HEK293 (cell line): ENCODE measurements around the gene CAMKMT.

Experiments
- BCL11A ChIP-seq: fragments of 450-650 bp; formaldehyde crosslinking; IDR thresholded peaks from 2 replicates; pipeline ENCODE4 v1.5.1; 2016; ENCODE audit warnings: low read depth, missing biosample characterization, missing genetic modification characterization
- BCL11B ChIP-seq: fragments of 450-650 bp; formaldehyde crosslinking; IDR thresholded peaks from 2 replicates; pipeline ENCODE4 v1.5.1; 2016; ENCODE audit warnings: low read depth, missing biosample characterization, missing genetic modification characterization
- HOXD13 ChIP-seq: sonication (generic); formaldehyde crosslinking; IDR thresholded peaks from 2 replicates; pipeline ENCODE4 v1.8.0; 2022; ENCODE audit warnings: missing genetic modification reagents, borderline replicate concordance
- KLF8 ChIP-seq: fragments of 450-650 bp; formaldehyde crosslinking; IDR thresholded peaks from 2 replicates; pipeline ENCODE4 v1.5.1; 2016; ENCODE audit warnings: missing biosample characterization, missing genetic modification characterization
- OSR2 ChIP-seq: fragments of 450-650 bp; formaldehyde crosslinking; IDR thresholded peaks from 2 replicates; pipeline ENCODE4 v1.5.1; 2016; ENCODE audit warnings: missing biosample characterization, missing genetic modification characterization
- PRDM6 ChIP-seq: fragments of 450-650 bp; formaldehyde crosslinking; IDR thresholded peaks from 2 replicates; pipeline ENCODE4 v1.5.1; 2017; ENCODE audit warnings: missing biosample characterization, missing genetic modification characterization
- TCF7L2 ChIP-seq: IDR thresholded peaks from 2 replicates; pipeline ENCODE4 v1.6.1; 2011; ENCODE audit warnings: low read depth, mild to moderate bottlenecking, inconsistent platforms, low read length, moderate library complexity, borderline replicate concordance
- WT1 ChIP-seq: fragments of 450-650 bp; formaldehyde crosslinking; IDR thresholded peaks from 2 replicates; pipeline ENCODE4 v1.5.1; 2016; ENCODE audit warnings: missing biosample characterization, missing genetic modification characterization
- ZBTB11 ChIP-seq: fragments of 450-650 bp; formaldehyde crosslinking; conservative IDR thresholded peaks from 2 replicates; pipeline ENCODE4 v1.5.1; 2016; ENCODE audit warnings: low read depth, missing biosample characterization, missing genetic modification characterization
- ZBTB44 ChIP-seq: fragments of 450-650 bp; IDR thresholded peaks from 2 replicates; pipeline ENCODE4 v1.5.1; 2018; ENCODE audit warnings: missing biosample characterization, mild to moderate bottlenecking, missing genetic modification characterization
- ZEB2 ChIP-seq: fragments of 450-650 bp; formaldehyde crosslinking; IDR thresholded peaks from 2 replicates; pipeline ENCODE4 v1.5.1; 2016; ENCODE audit warnings: missing biosample characterization, missing genetic modification characterization
- ZFP69B ChIP-seq: fragments of 450-650 bp; formaldehyde crosslinking; IDR thresholded peaks from 2 replicates; pipeline ENCODE4 v1.5.1; 2016; ENCODE audit warnings: missing biosample characterization, missing genetic modification characterization
- ZNF157 ChIP-seq: fragments of 450-650 bp; formaldehyde crosslinking; IDR thresholded peaks from 2 replicates; pipeline ENCODE4 v1.5.1; 2016; ENCODE audit warnings: missing biosample characterization, missing genetic modification characterization
- ZNF16 ChIP-seq: fragments of 450-650 bp; formaldehyde crosslinking; IDR thresholded peaks from 2 replicates; pipeline ENCODE4 v1.5.1; 2016; ENCODE audit warnings: low read depth, missing biosample characterization, missing genetic modification characterization
- ZNF274 ChIP-seq, 2 experiments: fragments of 200-500 bp in 1 of 2; fragments of 450-650 bp in 1 of 2; sonication (Bioruptor generic) in 1 of 2; formaldehyde crosslinking in 1 of 2; IDR thresholded peaks; 2 replicates each; pipeline versions ENCODE4 v1.5.1 to v1.6.1; 2014 to 2016; ENCODE audit warnings: borderline replicate concordance in 1 of 2, inconsistent platforms in 1 of 2, low read length in 1 of 2, missing biosample characterization in 1 of 2, missing genetic modification characterization in 1 of 2
- ZNF433 ChIP-seq: fragments of 450-650 bp; formaldehyde crosslinking; IDR thresholded peaks from 2 replicates; pipeline ENCODE4 v1.5.1; 2016; ENCODE audit warnings: missing biosample characterization, missing genetic modification characterization, low read depth
- ZNF488 ChIP-seq: fragments of 450-650 bp; formaldehyde crosslinking; IDR thresholded peaks from 2 replicates; pipeline ENCODE4 v1.5.1; 2016; ENCODE audit warnings: missing biosample characterization, missing genetic modification characterization
- ZNF623 ChIP-seq: fragments of 450-650 bp; formaldehyde crosslinking; IDR thresholded peaks from 2 replicates; pipeline ENCODE4 v1.5.1; 2016; ENCODE audit warnings: missing biosample characterization, missing genetic modification characterization
- ZNF626 ChIP-seq: fragments of 450-650 bp; sonication (Bioruptor Pico); formaldehyde crosslinking; IDR thresholded peaks from 2 replicates; pipeline ENCODE4 v1.5.1; 2018; ENCODE audit warnings: missing biosample characterization, missing genetic modification characterization, inconsistent platforms
- ZSCAN4 ChIP-seq: fragments of 450-650 bp; formaldehyde crosslinking; IDR thresholded peaks from 2 replicates; pipeline ENCODE4 v1.5.1; 2017; ENCODE audit warnings: missing biosample characterization, missing genetic modification characterization
- TF ChIP-seq, protein P1 (sequence below): fragments of 450-650 bp; formaldehyde crosslinking; IDR thresholded peaks from 2 replicates; pipeline ENCODE4 v1.5.1; 2017; ENCODE audit warnings: missing biosample characterization, missing genetic modification characterization
- TF ChIP-seq, protein P2 (sequence below): IDR thresholded peaks from 2 replicates; pipeline ENCODE4 v1.6.1; 2011; ENCODE audit warnings: mild to moderate bottlenecking, low read depth, low read length, borderline replicate concordance
- TF ChIP-seq, protein P3 (sequence below): fragments of 450-650 bp; formaldehyde crosslinking; IDR thresholded peaks from 2 replicates; pipeline ENCODE4 v1.5.1; 2016; ENCODE audit warnings: missing biosample characterization, missing genetic modification characterization

Gene CAMKMT

DNA sequence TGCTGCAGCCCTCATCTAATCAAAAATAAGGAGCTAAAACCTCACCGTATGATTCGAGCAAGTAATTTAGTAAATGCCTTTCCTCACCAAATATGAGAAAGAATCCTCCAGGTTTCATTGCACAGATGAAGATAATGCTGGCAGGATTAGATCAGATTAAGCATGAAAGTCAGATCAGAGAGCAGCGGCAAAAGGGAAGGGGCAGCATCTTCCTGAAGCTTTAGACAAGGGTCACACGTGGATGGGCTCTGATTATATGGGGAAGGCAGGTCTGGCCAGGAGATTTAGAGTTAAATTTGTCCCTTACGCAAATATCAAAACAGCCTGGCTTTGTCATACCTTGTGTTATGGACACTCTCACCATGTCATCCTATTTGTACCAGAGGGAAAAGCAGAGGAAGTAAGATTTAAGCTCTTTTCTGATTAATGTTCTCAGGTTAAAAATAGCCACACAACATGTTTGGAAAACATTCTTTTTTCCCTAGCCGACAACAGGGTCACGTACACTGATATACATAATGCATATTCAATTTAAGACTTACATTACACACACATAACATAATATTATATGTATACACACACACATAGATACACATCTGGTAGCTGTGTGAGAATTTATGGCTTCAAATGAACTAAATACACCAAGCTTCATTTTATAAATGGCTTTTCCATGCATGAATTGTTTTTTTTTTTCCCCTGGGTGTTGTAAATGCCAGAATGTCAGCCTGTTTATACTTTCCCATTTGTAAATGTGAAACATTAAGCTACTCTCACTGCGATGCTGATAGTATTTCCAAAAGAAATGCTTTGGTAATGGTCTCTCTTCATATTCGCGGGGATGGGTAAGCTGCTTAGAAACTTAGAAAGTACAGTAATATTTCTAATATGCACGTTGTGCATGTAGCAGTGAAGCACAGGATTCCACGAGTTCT lies 383.5 kb downstream of the CAMKMT start (continued):
- TF ChIP-seq, protein P1, sequence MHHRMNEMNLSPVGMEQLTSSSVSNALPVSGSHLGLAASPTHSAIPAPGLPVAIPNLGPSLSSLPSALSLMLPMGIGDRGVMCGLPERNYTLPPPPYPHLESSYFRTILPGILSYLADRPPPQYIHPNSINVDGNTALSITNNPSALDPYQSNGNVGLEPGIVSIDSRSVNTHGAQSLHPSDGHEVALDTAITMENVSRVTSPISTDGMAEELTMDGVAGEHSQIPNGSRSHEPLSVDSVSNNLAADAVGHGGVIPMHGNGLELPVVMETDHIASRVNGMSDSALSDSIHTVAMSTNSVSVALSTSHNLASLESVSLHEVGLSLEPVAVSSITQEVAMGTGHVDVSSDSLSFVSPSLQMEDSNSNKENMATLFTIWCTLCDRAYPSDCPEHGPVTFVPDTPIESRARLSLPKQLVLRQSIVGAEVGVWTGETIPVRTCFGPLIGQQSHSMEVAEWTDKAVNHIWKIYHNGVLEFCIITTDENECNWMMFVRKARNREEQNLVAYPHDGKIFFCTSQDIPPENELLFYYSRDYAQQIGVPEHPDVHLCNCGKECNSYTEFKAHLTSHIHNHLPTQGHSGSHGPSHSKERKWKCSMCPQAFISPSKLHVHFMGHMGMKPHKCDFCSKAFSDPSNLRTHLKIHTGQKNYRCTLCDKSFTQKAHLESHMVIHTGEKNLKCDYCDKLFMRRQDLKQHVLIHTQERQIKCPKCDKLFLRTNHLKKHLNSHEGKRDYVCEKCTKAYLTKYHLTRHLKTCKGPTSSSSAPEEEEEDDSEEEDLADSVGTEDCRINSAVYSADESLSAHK (tag by site-specific recombination) = peak; percentile 53; the same call in 1 of the 2 replicates
- TF ChIP-seq OSR2 (tag by site-specific recombination) (peak; percentile 80), BCL11B (no peak), ZNF433 (tag by site-specific recombination) (no peak), ZEB2 (0 out of 2 replicates have a peak, but pooled peaks have one; percentile 25), ZNF274 (IDR thresholded peaks at IDR 0.05; ENCODE audit: low read length) (no peak), ZNF274 (tag by site-specific recombination; IDR thresholded peaks at IDR 0.05; ENCODE audit: borderline replicate concordance) (no peak), ZFP69B (tag by site-specific recombination) (no peak), TCF7L2 (peak; percentile 47; the same call in 1 of the 2 replicates), ZSCAN4 (tag by site-specific recombination) (peak; percentile 26; the same call in 1 of the 2 replicates), BCL11A (no peak), ZBTB11 (tag by site-specific recombination) (no peak), ZNF16 (tag by site-specific recombination) (no peak), ZNF626 (tag by site-specific recombination) (no peak), ZBTB44 (peak; percentile 99), KLF8 (tag by site-specific recombination) (no peak), ZNF157 (tag by site-specific recombination) (no peak), PRDM6 (tag by site-specific recombination) (peak; percentile 89), WT1 (tag by site-specific recombination) (peak; percentile 61; the same call in 1 of the 2 replicates), HOXD13 (CRISPR knock-in tag) (no peak), ZNF488 (no peak), ZNF623 (no peak)
- TF ChIP-seq, protein P2, sequence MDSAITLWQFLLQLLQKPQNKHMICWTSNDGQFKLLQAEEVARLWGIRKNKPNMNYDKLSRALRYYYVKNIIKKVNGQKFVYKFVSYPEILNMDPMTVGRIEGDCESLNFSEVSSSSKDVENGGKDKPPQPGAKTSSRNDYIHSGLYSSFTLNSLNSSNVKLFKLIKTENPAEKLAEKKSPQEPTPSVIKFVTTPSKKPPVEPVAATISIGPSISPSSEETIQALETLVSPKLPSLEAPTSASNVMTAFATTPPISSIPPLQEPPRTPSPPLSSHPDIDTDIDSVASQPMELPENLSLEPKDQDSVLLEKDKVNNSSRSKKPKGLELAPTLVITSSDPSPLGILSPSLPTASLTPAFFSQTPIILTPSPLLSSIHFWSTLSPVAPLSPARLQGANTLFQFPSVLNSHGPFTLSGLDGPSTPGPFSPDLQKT = no peak
- TF ChIP-seq, protein P3, sequence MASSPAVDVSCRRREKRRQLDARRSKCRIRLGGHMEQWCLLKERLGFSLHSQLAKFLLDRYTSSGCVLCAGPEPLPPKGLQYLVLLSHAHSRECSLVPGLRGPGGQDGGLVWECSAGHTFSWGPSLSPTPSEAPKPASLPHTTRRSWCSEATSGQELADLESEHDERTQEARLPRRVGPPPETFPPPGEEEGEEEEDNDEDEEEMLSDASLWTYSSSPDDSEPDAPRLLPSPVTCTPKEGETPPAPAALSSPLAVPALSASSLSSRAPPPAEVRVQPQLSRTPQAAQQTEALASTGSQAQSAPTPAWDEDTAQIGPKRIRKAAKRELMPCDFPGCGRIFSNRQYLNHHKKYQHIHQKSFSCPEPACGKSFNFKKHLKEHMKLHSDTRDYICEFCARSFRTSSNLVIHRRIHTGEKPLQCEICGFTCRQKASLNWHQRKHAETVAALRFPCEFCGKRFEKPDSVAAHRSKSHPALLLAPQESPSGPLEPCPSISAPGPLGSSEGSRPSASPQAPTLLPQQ (tag by site-specific recombination) = no peak
